Esophagus muscularis mucosa (tissue), 3 donors: ENCODE results near the gene FILIP1L.

Experiments
- CTCF ChIP-seq, 3 experiments: fragments of 200-600 bp in 2 of 3; fragments of 450-650 bp in 1 of 3; sonication (generic) in 2 of 3; IDR thresholded peaks; one replicate each; pipeline ENCODE4 v1.5.1; 2017 to 2019; ENCODE audit warnings: antibody characterized with exemption in 3 of 3, mild to moderate bottlenecking in 2 of 3, moderate library complexity in 1 of 3
- POLR2A ChIP-seq: fragments of 450-650 bp; IDR thresholded peaks from one replicate; pipeline ENCODE4 v1.6.1; 2017; ENCODE audit warnings: antibody characterized with exemption, moderate library complexity, mild to moderate bottlenecking, low read depth

- TF ChIP-seq CTCF (IDR thresholded peaks at IDR 0.05) = no peak
- TF ChIP-seq POLR2A = no peak
Measured at GRCh38 chr3:99981138-99981537, 133.2 kb downstream of the FILIP1L start.
